HT-29 (cell line): Measurements from ENCODE around the gene FHOD3. TPM values are rescaled to one million over a fixed set of nuclear protein-coding genes. Genes with fewer than 3 reads are reported as not detected.
"Not testable (repeated sequence)": the region's sequence is repeated elsewhere in the genome, so short reads cannot be mapped to it uniquely, and the experiment has no call there.

Source experiments
- DNase-seq: peaks from one replicate; pipeline ENCODE4 v3.0.0-alpha.2; 2015; ENCODE audit warnings: low spot score
- total RNA-seq: library from RNA; depleted of rRNA; stranded (reverse); fragments of >200 nt; shearing (Covaris generic); gene quantifications from 2 replicates; pipeline ENCODE4 v1.2.3, GENCODE V29; 2014

FHOD3 gene
- total RNA-seq, 1 experiment from 2014 or later: not detected

GRCh38 chr18:36348971-36349417 lies 51.5 kb downstream of the FHOD3 start:
- no peak for DNase-seq

GRCh38 chr18:36349552-36349951 lies 52.0 kb downstream of the FHOD3 start:
- no peak for DNase-seq

GRCh38 chr18:36350251-36350651 lies 52.7 kb downstream of the FHOD3 start:
- DNase-seq: no peak

GRCh38 chr18:36350839-36351469 lies 53.4 kb downstream of the FHOD3 start:
- no peak for DNase-seq

- DNase-seq: no peak
Observed at GRCh38 chr18:36352384-36352783, 54.9 kb downstream of the FHOD3 start.

GRCh38 chr18:36354989-36355388 lies 57.5 kb downstream of the FHOD3 start:
- no peak for DNase-seq

- DNase-seq: no peak
Observed at GRCh38 chr18:36355511-36355910, 58.0 kb downstream of the FHOD3 start.

- DNase-seq: not testable (repeated sequence)
Observed at GRCh38 chr18:36356741-36357140, 59.2 kb downstream of the FHOD3 start.

GRCh38 chr18:36358141-36358540 lies 60.6 kb downstream of the FHOD3 start:
- DNase-seq: no peak

- DNase-seq: no peak
Observed at GRCh38 chr18:36360256-36360909, 62.9 kb downstream of the FHOD3 start.

- DNase-seq: no peak
Observed at GRCh38 chr18:36364911-36365624, 67.6 kb downstream of the FHOD3 start.

- no peak for DNase-seq
Observed at GRCh38 chr18:36365836-36366775, 68.6 kb downstream of the FHOD3 start.

GRCh38 chr18:36366994-36367839 lies 69.7 kb downstream of the FHOD3 start:
- no peak for DNase-seq

- no peak for DNase-seq
Observed at GRCh38 chr18:36368889-36369288, 71.4 kb downstream of the FHOD3 start.

- no peak for DNase-seq
Observed at GRCh38 chr18:36372903-36373311, 75.4 kb downstream of the FHOD3 start.

- no peak for DNase-seq
Observed at GRCh38 chr18:36374262-36374661, 76.7 kb downstream of the FHOD3 start.

GRCh38 chr18:36375118-36375517 lies 77.6 kb downstream of the FHOD3 start:
- DNase-seq: no peak

GRCh38 chr18:36376361-36376760 lies 78.8 kb downstream of the FHOD3 start:
- no peak for DNase-seq

GRCh38 chr18:36377626-36378025 lies 80.1 kb downstream of the FHOD3 start:
- DNase-seq: no peak

- no peak for DNase-seq
Observed at GRCh38 chr18:36378205-36378604, 80.7 kb downstream of the FHOD3 start.
